ENCODE results near the gene ANO4. TPM values are rescaled to one million over a fixed set of nuclear protein-coding genes. Genes with fewer than 3 reads are reported as not detected.

ANO4 gene
- total and polyA plus RNA-seq, 4 donors, result 0.10 to 1.9 (median 0.86) TPM

DNA sequence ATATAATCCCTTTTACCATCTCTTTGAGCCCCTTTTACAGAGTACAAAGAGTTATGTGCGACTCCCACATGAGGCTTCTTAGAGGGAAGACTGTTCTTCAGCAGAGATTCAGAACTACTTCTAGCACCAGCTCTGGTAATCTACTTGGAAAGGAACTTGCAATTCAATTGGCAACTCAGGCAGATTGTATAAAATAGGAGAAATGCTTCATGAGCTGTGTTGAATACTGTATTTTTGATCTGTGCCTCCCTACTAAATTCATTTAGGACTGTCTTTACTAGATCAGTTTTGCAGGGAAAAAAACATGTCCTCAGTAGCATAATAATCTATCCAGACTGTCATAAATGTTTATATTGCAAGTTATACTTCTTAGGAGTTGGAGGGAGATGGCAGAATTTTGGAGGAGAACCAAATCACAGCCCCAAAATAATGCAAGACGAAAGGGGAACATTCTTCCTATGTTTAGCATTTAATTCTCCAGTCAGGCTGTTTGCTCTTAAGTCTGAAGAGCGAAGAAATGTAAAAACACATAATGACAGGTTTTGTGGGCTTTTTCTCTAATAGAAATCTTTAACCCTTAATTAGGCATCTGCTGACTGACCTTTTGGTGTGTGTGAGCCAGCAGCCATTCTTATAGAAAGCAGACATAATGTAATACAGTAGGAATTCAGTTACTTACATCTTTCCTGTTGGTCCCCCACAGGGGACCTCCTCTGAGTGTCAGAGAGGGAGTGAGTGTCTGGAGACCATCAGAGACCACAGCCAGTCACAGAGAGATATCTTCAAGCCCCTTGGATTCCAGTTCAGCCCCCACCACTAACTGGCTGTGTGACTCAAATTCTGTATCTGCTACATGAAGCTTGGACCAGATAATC lies 3.9 kb downstream of the ANO4 start:
- no peak for TF ChIP-seq CTCF (IDR thresholded peaks at IDR 0.05; ENCODE audit: control extremely low read depth, extremely low read depth)
- Histone ChIP-seq H3K9me3 (ENCODE audit: control insufficient read depth in 4 of 4, insufficient read depth in 3 of 4, low read length in 3 of 4) (no peaks in the 10 kb centered on the region), H3K9ac (ENCODE audit: insufficient read depth in 1 of 2, low read length in 2 of 2) (no peak overlapping the region), H3K4me3 (no peak overlapping the region), H3K36me3 (ENCODE audit: control insufficient read depth in 4 of 4, insufficient read depth in 4 of 4, low read length in 4 of 4) (no peaks in the 10 kb centered on the region), H3K27ac (ENCODE audit: low read depth in 1 of 2, low read length in 1 of 2) (no peak overlapping the region), H3K27me3 (ENCODE audit: control insufficient read depth in 3 of 3, insufficient read depth in 3 of 3, low read length in 2 of 3) (peaks cover 0 to 18% (median 6%) of the 10 kb centered on the region in 3 donors), H3K4me1 (ENCODE audit: control insufficient read depth in 5 of 5, insufficient read depth in 5 of 5, low read length in 5 of 5) (peaks cover 0 to 61% (median 10%) of the 10 kb centered on the region in 5 donors)
- no peak for ATAC-seq (ENCODE audit: insufficient read depth, low FRiP score)
- peak; percentile 83 to 97 (median 96) for DNase-seq
- WGBS, 2 donors, result 43 to 66% methylated on average over 3 of the region's 3 CpGs

- DNase-seq (peak in 1 of 3 donors; percentile 3), ATAC-seq (ENCODE audit: insufficient read depth, low FRiP score) (no peak)
- WGBS, 2 donors, result 76 to 84% methylated on average over 2 of the region's 2 CpGs
- H3K36me3 ChIP-seq (ENCODE audit: control insufficient read depth in 4 of 4, insufficient read depth in 4 of 4, low read length in 4 of 4), result no peaks in the 10 kb centered on the region
- H3K9me3 ChIP-seq (ENCODE audit: control insufficient read depth in 4 of 4, insufficient read depth in 3 of 4, low read length in 3 of 4), result no peaks in the 10 kb centered on the region
- TF ChIP-seq CTCF (IDR thresholded peaks at IDR 0.05; ENCODE audit: control extremely low read depth, extremely low read depth), result no peak
- peaks cover 0 to 61% (median 10%) of the 10 kb centered on the region in 5 donors for H3K4me1 ChIP-seq (ENCODE audit: control insufficient read depth in 5 of 5, insufficient read depth in 5 of 5, low read length in 5 of 5)
- H3K4me3 ChIP-seq, result no peak overlapping the region
- peaks cover 0 to 11% (median 6%) of the 10 kb centered on the region in 3 donors for H3K27me3 ChIP-seq (ENCODE audit: control insufficient read depth in 3 of 3, insufficient read depth in 3 of 3, low read length in 2 of 3)
- H3K27ac ChIP-seq (ENCODE audit: low read depth in 1 of 2, low read length in 1 of 2), result no peak overlapping the region
- no peak overlapping the region for H3K9ac ChIP-seq (ENCODE audit: insufficient read depth in 1 of 2, low read length in 2 of 2)
Measured at GRCh38 chr12:100799770-100800169, 5.2 kb downstream of the ANO4 start.

DNA sequence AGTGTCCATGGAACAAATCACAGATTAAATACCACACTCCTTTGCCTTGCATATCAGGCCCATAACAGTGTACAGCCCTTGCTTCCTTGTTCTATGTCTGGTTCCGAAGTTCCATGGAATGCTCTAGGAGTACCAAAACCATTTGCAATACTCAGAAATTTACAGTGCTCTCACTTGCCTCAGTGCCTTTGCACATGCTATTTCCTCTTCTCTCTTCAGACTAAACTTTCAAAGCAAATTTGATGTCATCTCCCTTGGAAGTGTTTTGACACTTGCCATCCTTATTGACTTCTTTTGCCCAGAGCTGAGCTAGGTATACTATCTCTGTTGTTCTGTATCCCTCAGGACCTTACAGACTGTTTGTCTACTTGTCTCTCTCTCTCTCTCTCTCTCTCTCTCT lies 6.1 kb downstream of the ANO4 start:
- WGBS, 2 donors, result 85 to 93% methylated on average over 1 of the region's 1 CpG
- Histone ChIP-seq H3K27ac (ENCODE audit: low read depth in 1 of 2, low read length in 1 of 2) (no peak overlapping the region), H3K27me3 (ENCODE audit: control insufficient read depth in 3 of 3, insufficient read depth in 3 of 3, low read length in 2 of 3) (peaks cover 0 to 4% (median 0%) of the 10 kb centered on the region in 3 donors), H3K9ac (ENCODE audit: insufficient read depth in 1 of 2, low read length in 2 of 2) (no peak overlapping the region), H3K9me3 (ENCODE audit: control insufficient read depth in 4 of 4, insufficient read depth in 3 of 4, low read length in 3 of 4) (no peaks in the 10 kb centered on the region), H3K4me1 (ENCODE audit: control insufficient read depth in 5 of 5, insufficient read depth in 5 of 5, low read length in 5 of 5) (peaks cover 0 to 52% (median 4%) of the 10 kb centered on the region in 5 donors), H3K4me3 (no peak overlapping the region), H3K36me3 (ENCODE audit: control insufficient read depth in 4 of 4, insufficient read depth in 4 of 4, low read length in 4 of 4) (no peaks in the 10 kb centered on the region)
- DNase-seq (peak in 1 of 3 donors; percentile 54), ATAC-seq (ENCODE audit: insufficient read depth, low FRiP score) (no peak)
- TF ChIP-seq CTCF (IDR thresholded peaks at IDR 0.05; ENCODE audit: control extremely low read depth, extremely low read depth), result no peak

Data from lung (tissue), 12 donors.